ENCODE measurements around the gene SH3BP5.
"Not testable (repeated sequence)": the region's sequence is repeated elsewhere in the genome, so short reads cannot be mapped to it uniquely, and the experiment has no call there.

SH3BP5 gene

DNA sequence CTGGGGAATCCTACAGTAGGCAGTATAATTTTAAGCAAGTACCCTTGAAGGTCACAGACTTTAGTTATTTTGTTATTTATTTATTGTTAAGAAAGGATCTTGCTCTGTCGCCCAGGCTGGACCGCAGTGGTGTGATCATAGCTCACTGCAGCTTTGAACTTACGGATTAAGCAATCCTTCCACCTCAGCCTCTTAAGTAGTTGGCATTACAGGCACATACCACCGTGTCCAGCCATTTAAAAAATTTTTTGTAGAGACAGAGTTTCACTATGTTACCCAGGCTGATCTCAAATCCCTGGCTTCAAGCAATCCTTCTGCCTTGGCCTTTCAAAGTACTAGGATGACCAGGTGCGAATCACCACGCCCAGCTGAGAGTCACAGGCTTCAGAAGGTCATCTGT is 22.1 kb upstream of the SH3BP5 start:
- H3K4me3 ChIP-seq (ENCODE audit: low read depth, low read length) = no peak overlapping the region
- TF ChIP-seq, protein P1, sequence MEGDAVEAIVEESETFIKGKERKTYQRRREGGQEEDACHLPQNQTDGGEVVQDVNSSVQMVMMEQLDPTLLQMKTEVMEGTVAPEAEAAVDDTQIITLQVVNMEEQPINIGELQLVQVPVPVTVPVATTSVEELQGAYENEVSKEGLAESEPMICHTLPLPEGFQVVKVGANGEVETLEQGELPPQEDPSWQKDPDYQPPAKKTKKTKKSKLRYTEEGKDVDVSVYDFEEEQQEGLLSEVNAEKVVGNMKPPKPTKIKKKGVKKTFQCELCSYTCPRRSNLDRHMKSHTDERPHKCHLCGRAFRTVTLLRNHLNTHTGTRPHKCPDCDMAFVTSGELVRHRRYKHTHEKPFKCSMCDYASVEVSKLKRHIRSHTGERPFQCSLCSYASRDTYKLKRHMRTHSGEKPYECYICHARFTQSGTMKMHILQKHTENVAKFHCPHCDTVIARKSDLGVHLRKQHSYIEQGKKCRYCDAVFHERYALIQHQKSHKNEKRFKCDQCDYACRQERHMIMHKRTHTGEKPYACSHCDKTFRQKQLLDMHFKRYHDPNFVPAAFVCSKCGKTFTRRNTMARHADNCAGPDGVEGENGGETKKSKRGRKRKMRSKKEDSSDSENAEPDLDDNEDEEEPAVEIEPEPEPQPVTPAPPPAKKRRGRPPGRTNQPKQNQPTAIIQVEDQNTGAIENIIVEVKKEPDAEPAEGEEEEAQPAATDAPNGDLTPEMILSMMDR (IDR thresholded peaks at IDR 0.05; ENCODE audit: low read depth, low read length) = no peak

DNA sequence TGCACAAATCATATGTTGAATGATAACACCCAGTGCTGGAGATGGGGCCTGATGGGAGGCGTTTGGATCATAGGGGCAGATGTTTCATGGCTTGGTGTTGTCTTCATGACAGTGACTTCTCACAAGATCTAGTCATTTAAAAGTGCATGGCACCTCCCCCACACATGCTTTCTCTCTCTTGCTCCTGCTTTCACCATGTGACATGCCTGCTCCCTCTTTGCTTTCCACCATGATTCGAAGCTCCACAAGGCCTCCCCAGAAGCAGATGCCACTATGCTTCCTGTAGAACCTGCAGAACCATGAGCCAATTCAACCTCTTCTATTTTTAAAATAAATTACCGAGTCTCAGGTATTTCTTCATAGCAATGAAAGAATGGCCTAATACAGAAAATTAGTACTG is 17.8 kb upstream of the SH3BP5 start:
- TF ChIP-seq, protein P1 (IDR thresholded peaks at IDR 0.05; ENCODE audit: low read depth, low read length) = no peak
- no peak overlapping the region for H3K4me3 ChIP-seq (ENCODE audit: low read depth, low read length)

DNA sequence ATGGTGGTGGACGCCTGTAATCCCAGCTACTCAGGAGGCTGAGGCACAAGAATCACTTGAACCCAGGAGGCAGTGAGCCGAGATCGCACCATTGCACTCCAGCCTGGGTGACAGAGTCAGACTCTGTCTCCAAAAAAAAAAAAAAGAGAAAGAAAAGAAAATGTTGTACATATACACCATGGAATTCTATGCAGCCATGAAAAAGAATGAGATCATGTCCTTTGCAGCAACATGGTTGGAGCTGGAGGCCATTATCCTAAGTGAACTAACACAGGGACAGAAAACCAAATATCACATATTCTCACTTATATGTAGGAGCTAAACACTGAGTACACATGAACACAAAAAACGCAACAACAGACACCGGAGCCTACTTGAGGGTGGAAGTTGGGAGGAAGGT is 17.1 kb upstream of the SH3BP5 start:
- H3K4me3 ChIP-seq (ENCODE audit: low read depth, low read length) = not testable (repeated sequence)

DNA sequence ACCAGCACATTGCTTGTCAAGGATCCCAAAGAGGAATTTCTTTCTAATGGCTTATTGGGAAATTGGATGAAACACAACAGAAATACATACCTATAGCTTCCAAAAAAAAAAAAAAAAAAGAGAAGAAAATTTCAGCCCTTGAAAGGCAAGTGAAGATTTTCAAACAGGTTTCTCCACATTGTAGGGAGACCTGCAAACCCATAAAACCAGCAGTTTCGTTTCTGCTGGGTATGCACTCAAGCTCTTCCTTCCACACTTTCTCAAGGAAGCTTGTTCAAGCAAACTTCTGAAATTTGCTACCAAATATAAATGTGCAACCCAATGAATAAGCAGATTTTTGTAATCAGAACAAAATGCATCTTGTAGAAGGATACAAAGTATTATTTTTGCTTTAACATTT is 15.9 kb upstream of the SH3BP5 start:
- no peak overlapping the region for H3K4me3 ChIP-seq (ENCODE audit: low read depth, low read length)
- TF ChIP-seq, protein P1 (IDR thresholded peaks at IDR 0.05; ENCODE audit: low read depth, low read length) = no peak

DNA sequence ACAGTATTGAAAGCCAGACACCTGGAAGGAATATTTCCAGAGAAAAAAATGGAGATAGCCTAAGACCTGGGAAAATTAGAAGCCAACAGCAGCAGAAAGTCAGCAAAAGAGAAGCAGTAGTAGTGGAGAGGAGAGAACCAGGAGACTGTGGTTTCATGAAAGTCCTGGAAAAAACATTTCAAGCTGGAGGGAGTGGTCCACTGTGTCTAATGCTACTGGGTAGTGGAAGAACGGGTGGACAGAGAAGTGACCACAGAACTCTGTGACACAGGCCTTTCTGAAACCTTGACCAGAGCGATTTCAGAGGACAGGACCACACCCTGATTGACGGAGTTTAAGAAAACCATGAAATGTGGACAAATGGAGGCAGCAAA is 15.3 kb upstream of the SH3BP5 start:
- H3K4me3 ChIP-seq (ENCODE audit: low read depth, low read length) = no peak overlapping the region
- TF ChIP-seq, protein P1 (IDR thresholded peaks at IDR 0.05; ENCODE audit: low read depth, low read length) = no peak

DNA sequence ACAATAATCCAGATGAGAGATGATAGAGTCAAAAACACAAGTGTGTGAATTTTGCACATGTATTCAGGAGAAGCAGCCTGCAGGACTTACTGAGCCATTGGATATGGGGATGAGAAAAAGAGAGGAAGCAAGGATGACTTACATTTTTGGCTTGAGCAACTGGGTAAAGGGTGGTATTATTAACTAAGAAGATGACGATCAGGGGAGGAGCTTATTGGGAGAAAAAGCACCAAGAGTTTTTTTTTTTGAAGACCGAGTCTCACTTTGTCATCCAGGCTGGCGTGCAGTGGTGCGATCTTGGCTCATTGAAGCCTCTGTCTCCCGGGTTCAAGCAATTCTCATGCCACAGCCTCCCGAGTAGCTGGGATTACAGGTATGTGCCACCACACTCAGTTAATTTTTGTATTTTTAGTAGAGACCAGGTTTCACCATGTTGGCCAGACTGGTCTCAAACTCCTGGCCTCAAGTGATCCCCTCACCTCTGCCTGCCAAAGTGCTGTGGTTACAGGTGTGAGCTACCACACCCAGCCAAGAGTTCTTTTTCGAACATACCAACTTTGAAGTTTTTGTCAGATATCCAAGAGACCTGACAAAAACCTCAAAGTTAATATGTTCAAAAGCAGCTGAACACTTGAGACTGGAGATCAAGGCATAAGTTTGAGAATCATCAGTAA is 14.8 kb upstream of the SH3BP5 start:
- H3K4me3 ChIP-seq (ENCODE audit: low read depth, low read length) = no peak overlapping the region
- TF ChIP-seq, protein P1 (IDR thresholded peaks at IDR 0.05; ENCODE audit: low read depth, low read length) = no peak

DNA sequence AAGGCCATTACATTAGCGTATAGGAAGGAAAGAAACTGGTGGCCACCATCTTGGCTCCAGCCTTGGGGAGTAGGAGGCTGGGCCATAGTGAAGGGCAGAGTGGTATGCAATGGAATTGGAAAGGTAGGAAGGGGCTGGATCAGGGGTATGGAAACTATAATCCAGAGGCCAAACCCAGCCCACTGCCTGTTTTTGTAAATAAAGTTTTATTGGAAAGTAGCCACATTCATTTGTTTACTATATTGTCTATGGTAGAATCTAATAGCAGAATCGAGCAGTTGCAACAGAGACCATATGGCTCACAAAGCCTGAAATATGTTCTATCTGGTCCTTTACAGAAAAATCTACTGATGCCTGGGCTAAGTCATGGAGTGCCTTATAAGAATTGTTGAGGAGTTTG is 14.1 kb upstream of the SH3BP5 start:
- TF ChIP-seq, protein P1 (IDR thresholded peaks at IDR 0.05; ENCODE audit: low read depth, low read length) = no peak
- no peak overlapping the region for H3K4me3 ChIP-seq (ENCODE audit: low read depth, low read length)

DNA sequence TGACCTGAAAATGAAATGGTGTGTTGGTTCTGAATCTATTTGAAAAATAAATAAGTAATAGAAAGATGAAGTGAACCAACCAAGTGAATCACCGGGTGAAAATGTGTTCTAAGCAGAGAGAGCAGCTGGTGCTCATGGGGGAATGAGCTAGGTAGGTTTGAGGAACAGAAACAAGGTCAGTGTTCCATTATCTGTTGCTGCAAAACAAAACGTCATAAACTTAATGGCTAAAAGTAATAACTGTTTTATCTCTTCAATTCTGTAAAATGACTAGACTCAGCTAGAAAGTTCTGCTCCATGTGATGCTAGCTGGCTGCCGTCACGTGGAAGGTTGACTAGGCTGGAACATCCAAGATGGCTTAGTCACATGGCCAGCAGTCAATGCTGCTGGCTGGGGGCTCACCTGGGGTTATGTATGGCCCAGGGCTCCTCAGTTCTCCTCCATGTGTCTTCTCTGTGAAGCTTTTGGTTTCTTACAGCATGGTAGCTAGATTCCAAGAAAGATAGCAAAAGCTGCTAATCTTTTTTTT is 13.3 kb upstream of the SH3BP5 start:
- TF ChIP-seq, protein P1 (IDR thresholded peaks at IDR 0.05; ENCODE audit: low read depth, low read length) = no peak
- no peak overlapping the region for H3K4me3 ChIP-seq (ENCODE audit: low read depth, low read length)
